H1 (cell line): ENCODE results near the gene TNFRSF11A. TPM values are rescaled to one million over a fixed set of nuclear protein-coding genes. Genes with fewer than 3 reads are reported as not detected.
A peak's percentile ranks its signal among the peaks of the same experiment; 100 is the strongest.

Experiments
- CTBP2 ChIP-seq: IDR thresholded peaks from 2 replicates; pipeline ENCODE4 v1.7.0; 2011; ENCODE audit warnings: borderline replicate concordance, mild to moderate bottlenecking, moderate library complexity, mixed read lengths, low read length; ENCODE audit not compliant: insufficient read depth, insufficient read length
- POLR2A ChIP-seq, 2 experiments: IDR thresholded peaks; 1 replicate in 1 of 2; 2 replicates in 1 of 2; pipeline ENCODE4 v1.6.1; 2011; ENCODE audit warnings: low read depth in 2 of 2, low read length in 2 of 2, mild to moderate bottlenecking in 2 of 2; ENCODE audit errors: control extremely low read depth in 1 of 2
- RAD21 ChIP-seq, 2 experiments: IDR thresholded peaks in 1 of 2; conservative IDR thresholded peaks in 1 of 2; 2 replicates each; pipeline ENCODE4 v1.6.1; 2011; ENCODE audit warnings: low read depth in 2 of 2, low read length in 2 of 2, improper control_type of control experiment in 1 of 2, inconsistent platforms in 1 of 2, mild to moderate bottlenecking in 1 of 2, moderate library complexity in 1 of 2
- SIN3A ChIP-seq, 2 experiments: IDR thresholded peaks in 1 of 2; conservative IDR thresholded peaks in 1 of 2; 2 replicates each; pipeline ENCODE4 v1.6.1; 2011 to 2012; ENCODE audit warnings: low read length in 2 of 2, improper control_type of control experiment in 1 of 2, low read depth in 1 of 2, mild to moderate bottlenecking in 1 of 2
- TBP ChIP-seq: IDR thresholded peaks from 2 replicates; pipeline ENCODE4 v1.6.1; 2011; ENCODE audit warnings: low read depth, low read length, improper control_type of control experiment
- TEAD4 ChIP-seq: IDR thresholded peaks from 2 replicates; pipeline ENCODE4 v1.6.1; 2012; ENCODE audit warnings: low read depth, low read length, inconsistent platforms, mixed read lengths
- polyA plus RNA-seq, 7 experiments: library from polyadenylated mRNA; depleted of rRNA in 3 of 7; stranded (reverse) in 5 of 7; unstranded in 2 of 7; fragments of >200 nt in 5 of 7; fragments of 200-250 nt in 2 of 7; gene quantifications; 1 replicate in 5 of 7; 2 replicates in 1 of 7; 4 replicates in 1 of 7; pipeline versions ENCODE4 v1.2.1 to v1.2.3, GENCODE V29; 2011 to 2013; ENCODE audit warnings: missing spikeins in 2 of 7, mixed read lengths in 2 of 7
- total RNA-seq: library from RNA; stranded (reverse); fragmentation: NEBNext Ultra II Directional; extraction: Animal tissue kit (Norgen Biotek cat#: 25700); gene quantifications from 2 replicates; pipeline ENCODE4 v1.2.1, GENCODE V29; 2021
- TF ChIP-seq, protein P1 (sequence below): fragments of 300-600 bp; sonication (generic); IDR thresholded peaks from 2 replicates; pipeline ENCODE4 v1.7.1; 2012; ENCODE audit warnings: low read length, moderate library complexity, mild to moderate bottlenecking, inconsistent platforms; ENCODE audit not compliant: insufficient replicate concordance
- TF ChIP-seq, protein P2 (sequence below): IDR thresholded peaks from 2 replicates; pipeline ENCODE4 v1.6.1; 2011; ENCODE audit warnings: low read length, improper control_type of control experiment

Gene TNFRSF11A
- total and polyA plus RNA-seq, 2 of the 8 experiments (the other 6 are each of a cell fraction or from before 2014, with no cell fraction given), result 8.7 to 10.6 TPM

DNA sequence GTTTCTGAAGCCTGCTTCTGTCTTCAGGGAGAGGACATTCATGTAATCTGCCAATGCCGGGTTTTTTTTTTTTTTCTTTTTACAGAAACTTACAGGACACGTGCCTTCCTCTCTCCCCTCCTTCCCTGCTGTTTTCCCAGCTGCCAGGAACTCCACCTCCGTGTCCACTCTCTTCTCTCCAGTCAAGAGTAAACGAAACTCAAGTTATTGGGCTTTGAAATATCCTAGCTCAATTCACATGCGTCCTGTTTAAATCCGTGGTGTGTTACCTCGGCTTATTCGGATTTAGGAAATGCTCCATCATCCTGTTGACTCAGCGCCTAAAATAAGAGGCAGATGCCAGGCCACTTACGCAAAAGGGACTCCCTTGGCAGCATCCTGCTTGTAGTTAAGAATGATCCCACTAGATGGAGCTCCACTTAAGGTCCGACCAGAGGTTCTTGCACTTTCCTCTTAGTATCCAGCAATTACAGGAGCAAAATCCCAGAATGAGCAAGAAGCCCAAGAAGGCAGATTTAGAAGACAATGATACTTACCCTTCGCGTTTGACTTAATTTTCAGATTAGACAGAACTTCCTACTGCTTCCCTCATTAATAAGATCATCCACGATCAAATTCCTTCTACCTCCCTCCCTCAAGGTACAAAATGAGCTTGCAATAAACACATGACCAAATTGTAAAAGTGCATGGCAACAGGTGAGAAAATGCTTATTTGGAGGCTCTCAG lies 100.5 kb downstream of the TNFRSF11A start (continued):
- peak; percentile 78 to 85 for TF ChIP-seq RAD21 (IDR thresholded peaks at IDR 0.05 in 1 of 2, conservative IDR thresholded peaks at IDR 0.05 in 1 of 2; ENCODE audit: low read depth in 2 of 2, low read length in 2 of 2)
- 0 out of 4 replicates have a peak, but pooled peaks have one; percentile 19 to 32 for TF ChIP-seq SIN3A (conservative IDR thresholded peaks at IDR 0.05 in 1 of 2, IDR thresholded peaks at IDR 0.05 in 1 of 2; ENCODE audit: low read depth in 1 of 2, low read length in 2 of 2)
- TF ChIP-seq, protein P1, sequence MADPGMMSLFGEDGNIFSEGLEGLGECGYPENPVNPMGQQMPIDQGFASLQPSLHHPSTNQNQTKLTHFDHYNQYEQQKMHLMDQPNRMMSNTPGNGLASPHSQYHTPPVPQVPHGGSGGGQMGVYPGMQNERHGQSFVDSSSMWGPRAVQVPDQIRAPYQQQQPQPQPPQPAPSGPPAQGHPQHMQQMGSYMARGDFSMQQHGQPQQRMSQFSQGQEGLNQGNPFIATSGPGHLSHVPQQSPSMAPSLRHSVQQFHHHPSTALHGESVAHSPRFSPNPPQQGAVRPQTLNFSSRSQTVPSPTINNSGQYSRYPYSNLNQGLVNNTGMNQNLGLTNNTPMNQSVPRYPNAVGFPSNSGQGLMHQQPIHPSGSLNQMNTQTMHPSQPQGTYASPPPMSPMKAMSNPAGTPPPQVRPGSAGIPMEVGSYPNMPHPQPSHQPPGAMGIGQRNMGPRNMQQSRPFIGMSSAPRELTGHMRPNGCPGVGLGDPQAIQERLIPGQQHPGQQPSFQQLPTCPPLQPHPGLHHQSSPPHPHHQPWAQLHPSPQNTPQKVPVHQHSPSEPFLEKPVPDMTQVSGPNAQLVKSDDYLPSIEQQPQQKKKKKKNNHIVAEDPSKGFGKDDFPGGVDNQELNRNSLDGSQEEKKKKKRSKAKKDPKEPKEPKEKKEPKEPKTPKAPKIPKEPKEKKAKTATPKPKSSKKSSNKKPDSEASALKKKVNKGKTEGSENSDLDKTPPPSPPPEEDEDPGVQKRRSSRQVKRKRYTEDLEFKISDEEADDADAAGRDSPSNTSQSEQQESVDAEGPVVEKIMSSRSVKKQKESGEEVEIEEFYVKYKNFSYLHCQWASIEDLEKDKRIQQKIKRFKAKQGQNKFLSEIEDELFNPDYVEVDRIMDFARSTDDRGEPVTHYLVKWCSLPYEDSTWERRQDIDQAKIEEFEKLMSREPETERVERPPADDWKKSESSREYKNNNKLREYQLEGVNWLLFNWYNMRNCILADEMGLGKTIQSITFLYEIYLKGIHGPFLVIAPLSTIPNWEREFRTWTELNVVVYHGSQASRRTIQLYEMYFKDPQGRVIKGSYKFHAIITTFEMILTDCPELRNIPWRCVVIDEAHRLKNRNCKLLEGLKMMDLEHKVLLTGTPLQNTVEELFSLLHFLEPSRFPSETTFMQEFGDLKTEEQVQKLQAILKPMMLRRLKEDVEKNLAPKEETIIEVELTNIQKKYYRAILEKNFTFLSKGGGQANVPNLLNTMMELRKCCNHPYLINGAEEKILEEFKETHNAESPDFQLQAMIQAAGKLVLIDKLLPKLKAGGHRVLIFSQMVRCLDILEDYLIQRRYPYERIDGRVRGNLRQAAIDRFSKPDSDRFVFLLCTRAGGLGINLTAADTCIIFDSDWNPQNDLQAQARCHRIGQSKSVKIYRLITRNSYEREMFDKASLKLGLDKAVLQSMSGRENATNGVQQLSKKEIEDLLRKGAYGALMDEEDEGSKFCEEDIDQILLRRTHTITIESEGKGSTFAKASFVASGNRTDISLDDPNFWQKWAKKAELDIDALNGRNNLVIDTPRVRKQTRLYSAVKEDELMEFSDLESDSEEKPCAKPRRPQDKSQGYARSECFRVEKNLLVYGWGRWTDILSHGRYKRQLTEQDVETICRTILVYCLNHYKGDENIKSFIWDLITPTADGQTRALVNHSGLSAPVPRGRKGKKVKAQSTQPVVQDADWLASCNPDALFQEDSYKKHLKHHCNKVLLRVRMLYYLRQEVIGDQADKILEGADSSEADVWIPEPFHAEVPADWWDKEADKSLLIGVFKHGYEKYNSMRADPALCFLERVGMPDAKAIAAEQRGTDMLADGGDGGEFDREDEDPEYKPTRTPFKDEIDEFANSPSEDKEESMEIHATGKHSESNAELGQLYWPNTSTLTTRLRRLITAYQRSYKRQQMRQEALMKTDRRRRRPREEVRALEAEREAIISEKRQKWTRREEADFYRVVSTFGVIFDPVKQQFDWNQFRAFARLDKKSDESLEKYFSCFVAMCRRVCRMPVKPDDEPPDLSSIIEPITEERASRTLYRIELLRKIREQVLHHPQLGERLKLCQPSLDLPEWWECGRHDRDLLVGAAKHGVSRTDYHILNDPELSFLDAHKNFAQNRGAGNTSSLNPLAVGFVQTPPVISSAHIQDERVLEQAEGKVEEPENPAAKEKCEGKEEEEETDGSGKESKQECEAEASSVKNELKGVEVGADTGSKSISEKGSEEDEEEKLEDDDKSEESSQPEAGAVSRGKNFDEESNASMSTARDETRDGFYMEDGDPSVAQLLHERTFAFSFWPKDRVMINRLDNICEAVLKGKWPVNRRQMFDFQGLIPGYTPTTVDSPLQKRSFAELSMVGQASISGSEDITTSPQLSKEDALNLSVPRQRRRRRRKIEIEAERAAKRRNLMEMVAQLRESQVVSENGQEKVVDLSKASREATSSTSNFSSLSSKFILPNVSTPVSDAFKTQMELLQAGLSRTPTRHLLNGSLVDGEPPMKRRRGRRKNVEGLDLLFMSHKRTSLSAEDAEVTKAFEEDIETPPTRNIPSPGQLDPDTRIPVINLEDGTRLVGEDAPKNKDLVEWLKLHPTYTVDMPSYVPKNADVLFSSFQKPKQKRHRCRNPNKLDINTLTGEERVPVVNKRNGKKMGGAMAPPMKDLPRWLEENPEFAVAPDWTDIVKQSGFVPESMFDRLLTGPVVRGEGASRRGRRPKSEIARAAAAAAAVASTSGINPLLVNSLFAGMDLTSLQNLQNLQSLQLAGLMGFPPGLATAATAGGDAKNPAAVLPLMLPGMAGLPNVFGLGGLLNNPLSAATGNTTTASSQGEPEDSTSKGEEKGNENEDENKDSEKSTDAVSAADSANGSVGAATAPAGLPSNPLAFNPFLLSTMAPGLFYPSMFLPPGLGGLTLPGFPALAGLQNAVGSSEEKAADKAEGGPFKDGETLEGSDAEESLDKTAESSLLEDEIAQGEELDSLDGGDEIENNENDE, result no peak
- TF ChIP-seq TBP, result no peak
- no peak for TF ChIP-seq POLR2A (IDR thresholded peaks at IDR 0.05; ENCODE audit: control extremely low read depth in 1 of 2, low read depth in 2 of 2, low read length in 2 of 2)
- TF ChIP-seq, protein P2, sequence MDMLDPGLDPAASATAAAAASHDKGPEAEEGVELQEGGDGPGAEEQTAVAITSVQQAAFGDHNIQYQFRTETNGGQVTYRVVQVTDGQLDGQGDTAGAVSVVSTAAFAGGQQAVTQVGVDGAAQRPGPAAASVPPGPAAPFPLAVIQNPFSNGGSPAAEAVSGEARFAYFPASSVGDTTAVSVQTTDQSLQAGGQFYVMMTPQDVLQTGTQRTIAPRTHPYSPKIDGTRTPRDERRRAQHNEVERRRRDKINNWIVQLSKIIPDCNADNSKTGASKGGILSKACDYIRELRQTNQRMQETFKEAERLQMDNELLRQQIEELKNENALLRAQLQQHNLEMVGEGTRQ, result no peak; the same call in 1 of the 2 replicates
- TF ChIP-seq TEAD4, result no peak
- TF ChIP-seq CTBP2, result no peak
